Activated naive CD8-positive, alpha-beta T cell (primary cell): ENCODE results near the gene VWA1.
"Not testable (repeated sequence)": the region's sequence is repeated elsewhere in the genome, so short reads cannot be mapped to it uniquely, and the experiment has no call there.

Source experiments
- H3K27ac Mint-ChIP-seq: one replicate; pipeline ENCODE4 v1.8.0; 2021; ENCODE audit warnings: mixed read lengths
- H3K27me3 Mint-ChIP-seq: one replicate; pipeline ENCODE4 v1.8.0; 2021; ENCODE audit warnings: mixed read lengths
- H3K36me3 Mint-ChIP-seq: one replicate; pipeline ENCODE4 v1.8.0; 2021; ENCODE audit warnings: mixed read lengths
- H3K4me1 Mint-ChIP-seq: one replicate; pipeline ENCODE4 v1.8.0; 2021; ENCODE audit warnings: low read depth, mixed read lengths
- H3K4me3 Mint-ChIP-seq: one replicate; pipeline ENCODE4 v1.8.0; 2021; ENCODE audit warnings: mild to moderate bottlenecking, mixed read lengths
- H3K9me3 Mint-ChIP-seq: one replicate; pipeline ENCODE4 v1.8.0; 2021; ENCODE audit warnings: low read depth, mixed read lengths

VWA1 gene

DNA sequence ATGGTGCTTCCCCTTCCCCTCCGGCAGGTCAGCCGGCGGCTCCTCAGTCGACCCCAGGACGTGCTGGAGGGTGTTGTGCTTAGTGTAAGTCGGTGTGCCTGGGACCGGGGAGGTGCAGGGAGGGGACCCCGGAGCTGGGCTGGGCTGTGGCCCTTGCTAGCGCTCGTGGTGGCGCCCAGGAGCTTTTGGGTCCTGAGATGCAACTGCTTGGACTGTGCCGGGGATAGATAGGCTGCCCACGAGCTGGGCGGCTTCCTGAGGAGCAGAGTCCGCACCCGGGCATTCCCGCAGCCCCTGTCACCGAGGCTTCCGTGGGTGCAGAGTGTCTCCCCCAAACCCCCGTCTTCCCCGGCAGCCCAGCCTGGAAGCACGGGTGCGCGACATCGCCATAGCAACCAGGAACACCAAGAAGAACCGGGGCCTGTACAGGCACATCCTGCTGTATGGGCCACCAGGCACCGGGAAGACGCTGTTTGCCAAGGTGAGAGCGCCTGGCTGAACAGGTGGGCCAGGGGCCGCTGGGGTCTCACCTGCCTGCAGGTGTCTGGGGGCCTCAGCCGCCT is 50.3 kb downstream of the VWA1 start:
- H3K9me3 Mint-ChIP-seq, H3K4me3 Mint-ChIP-seq, H3K27me3 Mint-ChIP-seq, H3K4me1 Mint-ChIP-seq, H3K27ac Mint-ChIP-seq, H3K36me3 Mint-ChIP-seq: not testable (repeated sequence)

DNA sequence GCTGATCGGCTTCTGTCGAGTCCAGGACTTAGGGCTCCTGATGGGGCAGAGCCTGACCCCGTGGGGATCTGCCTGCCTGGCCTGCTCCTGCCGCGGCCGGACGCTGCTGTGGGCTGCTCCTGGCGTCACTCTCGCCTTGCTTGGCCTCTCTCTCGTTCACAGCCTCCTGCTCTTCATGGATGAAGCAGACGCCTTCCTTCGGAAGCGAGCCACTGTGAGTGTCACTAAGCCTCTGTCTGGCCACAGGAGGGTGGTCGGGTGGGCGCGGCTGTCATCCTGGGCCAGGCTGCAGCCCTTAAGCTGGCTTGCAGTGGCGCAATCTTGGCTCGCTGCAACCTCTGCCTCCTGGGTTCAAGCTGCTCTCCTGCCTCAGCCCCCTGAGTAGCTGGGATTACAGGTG is 52.2 kb downstream of the VWA1 start:
- Mint-ChIP-seq H3K4me3 (no peak overlapping the region), H3K9me3 (no peaks in the 10 kb centered on the region), H3K4me1 (no peaks in the 10 kb centered on the region), H3K27me3 (no peaks in the 10 kb centered on the region), H3K27ac (no peak overlapping the region), H3K36me3 (no peaks in the 10 kb centered on the region)

DNA sequence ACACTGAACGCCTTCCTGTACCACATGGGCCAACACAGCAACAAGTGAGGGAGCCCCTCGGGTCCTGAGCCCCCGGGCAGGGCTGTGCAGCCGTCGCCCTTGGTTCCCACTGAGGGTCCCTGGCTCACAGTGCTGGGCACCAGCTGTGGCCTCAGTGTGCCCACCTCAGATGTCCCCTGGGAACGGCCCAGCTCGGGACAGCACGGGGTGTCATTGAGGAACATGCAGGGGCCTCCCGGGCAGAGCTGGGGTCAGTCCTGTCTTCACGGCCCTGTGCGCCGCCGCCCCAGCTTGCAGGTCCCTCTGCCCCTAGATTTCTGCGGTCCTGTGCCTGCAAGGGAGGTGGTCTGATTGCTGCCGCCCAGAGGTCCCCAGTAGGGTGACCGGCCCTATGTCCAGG is 53.7 kb downstream of the VWA1 start:
- H3K27me3 Mint-ChIP-seq, result no peaks in the 10 kb centered on the region
- no peak overlapping the region for H3K4me3 Mint-ChIP-seq
- no peaks in the 10 kb centered on the region for H3K4me1 Mint-ChIP-seq
- peaks cover 8% of the 10 kb centered on the region for H3K36me3 Mint-ChIP-seq
- no peak overlapping the region for H3K27ac Mint-ChIP-seq
- peaks cover 3% of the 10 kb centered on the region for H3K9me3 Mint-ChIP-seq

DNA sequence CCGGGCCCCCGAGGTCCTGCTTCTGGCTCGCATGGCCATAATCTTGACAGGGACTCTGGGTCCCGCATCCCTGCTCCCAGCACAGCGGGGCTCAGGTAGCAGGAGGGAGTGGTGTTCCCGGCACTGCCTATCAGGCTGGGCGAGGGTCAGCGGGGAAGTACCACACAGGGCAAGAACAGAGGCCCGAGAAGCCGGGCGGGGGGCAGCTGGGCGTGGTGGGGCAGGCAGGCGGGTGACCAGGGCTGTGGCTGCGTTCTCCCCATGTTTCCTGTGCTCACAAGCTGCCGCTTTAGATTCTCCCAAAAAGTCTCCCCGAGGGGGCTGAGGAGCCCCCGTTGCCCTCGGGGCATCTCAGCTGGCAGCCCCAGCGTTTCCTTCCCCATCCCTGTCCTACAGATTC is 54.4 kb downstream of the VWA1 start:
- Mint-ChIP-seq H3K27me3 (no peaks in the 10 kb centered on the region), H3K4me1 (no peaks in the 10 kb centered on the region), H3K27ac (no peak overlapping the region), H3K9me3 (peaks cover 3% of the 10 kb centered on the region), H3K4me3 (no peak overlapping the region), H3K36me3 (peaks cover 8% of the 10 kb centered on the region)

DNA sequence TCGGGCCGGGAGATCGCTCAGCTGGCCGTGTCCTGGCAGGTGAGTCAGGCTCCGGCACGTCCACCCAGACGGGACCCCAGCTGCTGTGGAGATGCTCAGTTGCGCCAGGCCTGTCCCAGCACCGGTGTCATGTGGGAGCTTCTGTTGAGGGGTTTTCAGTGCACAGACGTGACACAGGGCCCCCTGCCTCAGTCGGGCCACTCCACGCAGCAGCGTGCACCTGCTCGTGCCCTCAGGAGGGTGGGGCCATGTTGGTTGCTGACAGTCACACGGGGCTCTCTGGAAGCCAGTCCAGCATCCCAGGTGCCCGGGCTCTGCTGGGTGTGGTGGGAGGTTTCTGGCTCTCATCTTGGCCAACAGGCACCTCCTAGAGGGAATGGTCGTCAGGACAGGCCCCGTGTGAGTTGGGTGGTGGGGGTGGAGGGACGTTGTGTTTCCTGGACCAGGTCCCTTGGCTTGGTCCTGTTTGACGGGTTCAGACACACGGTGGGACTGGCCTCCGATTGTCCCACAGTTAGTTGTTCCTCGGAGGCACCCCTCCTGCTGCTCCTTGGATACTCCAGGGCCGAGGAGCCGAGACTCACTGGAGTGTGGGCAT is 55.2 kb downstream of the VWA1 start:
- H3K36me3 Mint-ChIP-seq, result peaks cover 8% of the 10 kb centered on the region
- H3K4me1 Mint-ChIP-seq, result no peaks in the 10 kb centered on the region
- peaks cover 3% of the 10 kb centered on the region for H3K9me3 Mint-ChIP-seq
- H3K27me3 Mint-ChIP-seq, result no peaks in the 10 kb centered on the region
- H3K4me3 Mint-ChIP-seq, result no peak overlapping the region
- H3K27ac Mint-ChIP-seq, result no peak overlapping the region

DNA sequence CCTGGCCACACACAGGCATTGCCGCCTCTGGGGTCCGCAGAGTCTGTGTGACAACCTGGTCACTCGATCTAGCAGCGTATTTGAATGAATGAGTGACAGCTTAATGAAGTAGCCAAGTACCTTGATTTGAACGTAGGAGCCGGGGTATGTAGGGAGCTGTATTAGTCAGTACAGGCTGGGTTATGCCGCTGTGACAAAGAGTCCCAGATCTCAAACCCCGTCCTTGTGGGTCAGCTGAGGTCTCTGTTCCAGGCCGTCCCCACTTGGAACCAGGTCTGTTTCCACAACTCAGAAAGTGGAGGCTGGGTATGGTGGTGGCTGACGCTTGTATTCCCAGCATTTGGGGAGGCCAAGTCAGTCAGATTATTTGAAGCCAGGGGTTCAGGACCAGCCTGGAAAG is 56.1 kb downstream of the VWA1 start:
- no peaks in the 10 kb centered on the region for H3K4me1 Mint-ChIP-seq
- H3K4me3 Mint-ChIP-seq, result no peak overlapping the region
- H3K36me3 Mint-ChIP-seq, result peaks cover 8% of the 10 kb centered on the region
- H3K27me3 Mint-ChIP-seq, result no peaks in the 10 kb centered on the region
- no peak overlapping the region for H3K27ac Mint-ChIP-seq
- peaks cover 3% of the 10 kb centered on the region for H3K9me3 Mint-ChIP-seq
